PFSK-1 (cell line): Measurements from ENCODE around the gene PLXNA1.

Experiments
- POLR2AphosphoS5 ChIP-seq: IDR thresholded peaks from 2 replicates; pipeline ENCODE4 v1.6.1; 2012; ENCODE audit warnings: low read depth, mild to moderate bottlenecking, control low read depth, low read length, moderate library complexity
- SIN3A ChIP-seq: IDR thresholded peaks from 2 replicates; pipeline ENCODE4 v1.6.1; 2012; ENCODE audit warnings: mild to moderate bottlenecking, low read length, moderate library complexity, borderline replicate concordance; ENCODE audit not compliant: insufficient read depth
- TAF1 ChIP-seq: IDR thresholded peaks from 2 replicates; pipeline ENCODE4 v1.6.1; 2012; ENCODE audit warnings: low read length, control low read depth, borderline replicate concordance; ENCODE audit not compliant: insufficient read depth
- TF ChIP-seq, protein P1 (sequence below), 2 experiments: IDR thresholded peaks; 2 replicates each; pipeline versions ENCODE4 v1.6.1 to v1.8.0; 2011 to 2012; ENCODE audit warnings: low read depth in 2 of 2, low read length in 2 of 2, control low read depth in 1 of 2, inconsistent platforms in 1 of 2, mild to moderate bottlenecking in 1 of 2, moderate library complexity in 1 of 2; ENCODE audit not compliant: insufficient read depth in 1 of 2

DNA sequence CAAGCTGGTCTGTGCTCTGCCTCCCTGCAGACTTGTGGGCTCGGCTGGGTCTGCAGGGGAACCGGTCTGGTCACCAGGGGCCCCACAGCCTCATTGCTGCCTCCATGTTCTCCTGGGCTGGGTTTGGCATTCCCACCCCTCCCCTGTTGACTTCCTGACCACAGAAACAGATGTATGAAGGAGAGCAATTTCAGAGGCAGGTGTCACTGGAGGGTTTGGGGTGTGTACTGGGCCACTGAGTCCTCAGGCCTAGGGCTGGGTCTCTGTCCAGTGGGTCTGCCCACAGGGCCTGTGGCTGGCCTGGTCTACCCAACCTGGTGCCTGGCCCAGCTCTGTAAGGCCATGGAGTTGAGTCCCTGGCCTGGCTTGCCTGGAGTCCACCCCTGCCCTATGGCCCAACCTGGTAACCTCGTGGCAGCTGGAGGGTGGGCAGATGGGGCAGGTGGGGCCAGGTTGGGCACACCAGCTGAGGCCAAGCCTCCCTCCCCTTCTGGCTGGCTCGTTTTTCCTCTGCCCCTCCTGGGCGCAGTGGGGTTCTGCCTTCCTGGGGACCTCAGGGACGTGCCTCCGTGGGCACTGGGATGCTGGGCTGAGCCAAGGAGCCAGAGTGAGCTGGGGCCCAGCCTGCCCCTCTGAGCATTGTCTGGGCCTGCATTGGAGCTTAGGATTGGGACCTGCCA, 20.8 kb downstream of the PLXNA1 start:
- no peak for TF ChIP-seq POLR2AphosphoS5
- TF ChIP-seq TAF1, result no peak
- TF ChIP-seq SIN3A, result no peak
- TF ChIP-seq, protein P1, sequence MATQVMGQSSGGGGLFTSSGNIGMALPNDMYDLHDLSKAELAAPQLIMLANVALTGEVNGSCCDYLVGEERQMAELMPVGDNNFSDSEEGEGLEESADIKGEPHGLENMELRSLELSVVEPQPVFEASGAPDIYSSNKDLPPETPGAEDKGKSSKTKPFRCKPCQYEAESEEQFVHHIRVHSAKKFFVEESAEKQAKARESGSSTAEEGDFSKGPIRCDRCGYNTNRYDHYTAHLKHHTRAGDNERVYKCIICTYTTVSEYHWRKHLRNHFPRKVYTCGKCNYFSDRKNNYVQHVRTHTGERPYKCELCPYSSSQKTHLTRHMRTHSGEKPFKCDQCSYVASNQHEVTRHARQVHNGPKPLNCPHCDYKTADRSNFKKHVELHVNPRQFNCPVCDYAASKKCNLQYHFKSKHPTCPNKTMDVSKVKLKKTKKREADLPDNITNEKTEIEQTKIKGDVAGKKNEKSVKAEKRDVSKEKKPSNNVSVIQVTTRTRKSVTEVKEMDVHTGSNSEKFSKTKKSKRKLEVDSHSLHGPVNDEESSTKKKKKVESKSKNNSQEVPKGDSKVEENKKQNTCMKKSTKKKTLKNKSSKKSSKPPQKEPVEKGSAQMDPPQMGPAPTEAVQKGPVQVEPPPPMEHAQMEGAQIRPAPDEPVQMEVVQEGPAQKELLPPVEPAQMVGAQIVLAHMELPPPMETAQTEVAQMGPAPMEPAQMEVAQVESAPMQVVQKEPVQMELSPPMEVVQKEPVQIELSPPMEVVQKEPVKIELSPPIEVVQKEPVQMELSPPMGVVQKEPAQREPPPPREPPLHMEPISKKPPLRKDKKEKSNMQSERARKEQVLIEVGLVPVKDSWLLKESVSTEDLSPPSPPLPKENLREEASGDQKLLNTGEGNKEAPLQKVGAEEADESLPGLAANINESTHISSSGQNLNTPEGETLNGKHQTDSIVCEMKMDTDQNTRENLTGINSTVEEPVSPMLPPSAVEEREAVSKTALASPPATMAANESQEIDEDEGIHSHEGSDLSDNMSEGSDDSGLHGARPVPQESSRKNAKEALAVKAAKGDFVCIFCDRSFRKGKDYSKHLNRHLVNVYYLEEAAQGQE (IDR thresholded peaks at IDR 0.05; ENCODE audit: insufficient read depth in 1 of 2, low read depth in 2 of 2, low read length in 2 of 2), result no peak
